GM19240 (cell line): ENCODE measurements around the gene STXBP1.

Source experiments
- DNase-seq: peaks from one replicate; pipeline ENCODE4 v3.0.0; 2011; ENCODE audit warnings: low spot score; ENCODE audit not compliant: insufficient read length

The STXBP1 gene

GRCh38 chr9:127712371-127712770 lies 100.3 kb downstream of the STXBP1 start:
- no peak for DNase-seq

GRCh38 chr9:127712867-127713266 lies 100.8 kb downstream of the STXBP1 start:
- no peak for DNase-seq

GRCh38 chr9:127714020-127714750 lies 102.1 kb downstream of the STXBP1 start:
- no peak for DNase-seq

GRCh38 chr9:127714951-127715469 lies 102.9 kb downstream of the STXBP1 start:
- DNase-seq: no peak

- peak; percentile 99 for DNase-seq
Measured at GRCh38 chr9:127715470-127716337, 103.6 kb downstream of the STXBP1 start, which contains the start of the genes PTRH1 and TTC16. Gene PTRH1, minus strand, starts transcription at chr9:127715663. Its CDS starts 24 bp downstream, at chr9:127715639. Gene TTC16, plus strand, starts transcription at chr9:127716079. Its CDS starts 67 bp downstream, at chr9:127716146.

GRCh38 chr9:127716412-127716811 lies 104.3 kb downstream of the STXBP1 start:
- DNase-seq: no peak

GRCh38 chr9:127717766-127718165 lies 105.7 kb downstream of the STXBP1 start:
- no peak for DNase-seq

- DNase-seq: no peak
Measured at GRCh38 chr9:127720031-127720864, 108.2 kb downstream of the STXBP1 start.

- DNase-seq: no peak
Measured at GRCh38 chr9:127720865-127721227, 108.8 kb downstream of the STXBP1 start.

GRCh38 chr9:127721391-127721821 lies 109.3 kb downstream of the STXBP1 start:
- no peak for DNase-seq

- DNase-seq: no peak
Measured at GRCh38 chr9:127722055-127722745, 110.1 kb downstream of the STXBP1 start.

- no peak for DNase-seq
Measured at GRCh38 chr9:127723013-127723412, 110.9 kb downstream of the STXBP1 start.

- DNase-seq: no peak
Measured at GRCh38 chr9:127723444-127723843, 111.4 kb downstream of the STXBP1 start.

GRCh38 chr9:127724012-127724411 lies 111.9 kb downstream of the STXBP1 start:
- no peak for DNase-seq

GRCh38 chr9:127726871-127727270 lies 114.8 kb downstream of the STXBP1 start:
- no peak for DNase-seq

GRCh38 chr9:127728808-127729207 lies 116.7 kb downstream of the STXBP1 start:
- no peak for DNase-seq

GRCh38 chr9:127729522-127730256 lies 117.6 kb downstream of the STXBP1 start:
- DNase-seq: no peak

- no peak for DNase-seq
Measured at GRCh38 chr9:127730262-127730661, 118.2 kb downstream of the STXBP1 start.

- DNase-seq: no peak
Measured at GRCh38 chr9:127730799-127731410, 118.8 kb downstream of the STXBP1 start.
